ENCODE measurements around the gene GLP1R. TPM values are rescaled to one million over a fixed set of nuclear protein-coding genes. Genes with fewer than 3 reads are reported as not detected.

The GLP1R gene
- total RNA-seq, 2 donors from 2014 or later, result 1.9 to 5.8 TPM

GRCh38 chr6:39087197-39087596 is 38.6 kb downstream of the GLP1R start:
- Histone ChIP-seq H3K27me3 (no peaks in the 10 kb centered on the region), H3K36me3 (no peaks in the 10 kb centered on the region), H3K4me3 (no peak overlapping the region), H3K4me1 (peaks cover 0 to 12% of the 10 kb centered on the region in 2 donors), H3K9me3 (no peaks in the 10 kb centered on the region), H3K27ac (peak overlapping the region in 1 of 2 donors; percentile 57)
- no peak for TF ChIP-seq CTCF (IDR thresholded peaks at IDR 0.05)
- DNase-seq (ENCODE audit: low spot score), result no peak

- Histone ChIP-seq H3K4me3 (no peak overlapping the region), H3K4me1 (peaks cover 0 to 12% of the 10 kb centered on the region in 2 donors), H3K9me3 (no peaks in the 10 kb centered on the region), H3K27me3 (no peaks in the 10 kb centered on the region), H3K36me3 (no peaks in the 10 kb centered on the region), H3K27ac (peak overlapping the region in 1 of 2 donors; percentile 57)
- peak in 1 of 2 donors; percentile 60 for TF ChIP-seq CTCF (IDR thresholded peaks at IDR 0.05)
- no peak for DNase-seq (ENCODE audit: low spot score)
Measured at GRCh38 chr6:39088331-39088730, 39.8 kb downstream of the GLP1R start.

- peaks cover 0 to 12% of the 10 kb centered on the region in 2 donors for H3K4me1 ChIP-seq
- H3K27me3 ChIP-seq, result no peaks in the 10 kb centered on the region
- no peak overlapping the region for H3K27ac ChIP-seq
- H3K9me3 ChIP-seq, result no peaks in the 10 kb centered on the region
- H3K4me3 ChIP-seq, result no peak overlapping the region
- DNase-seq (ENCODE audit: low spot score), result no peak
- TF ChIP-seq CTCF (IDR thresholded peaks at IDR 0.05), result no peak
- H3K36me3 ChIP-seq, result no peaks in the 10 kb centered on the region
Measured at GRCh38 chr6:39090036-39090435, 41.5 kb downstream of the GLP1R start.

DNA sequence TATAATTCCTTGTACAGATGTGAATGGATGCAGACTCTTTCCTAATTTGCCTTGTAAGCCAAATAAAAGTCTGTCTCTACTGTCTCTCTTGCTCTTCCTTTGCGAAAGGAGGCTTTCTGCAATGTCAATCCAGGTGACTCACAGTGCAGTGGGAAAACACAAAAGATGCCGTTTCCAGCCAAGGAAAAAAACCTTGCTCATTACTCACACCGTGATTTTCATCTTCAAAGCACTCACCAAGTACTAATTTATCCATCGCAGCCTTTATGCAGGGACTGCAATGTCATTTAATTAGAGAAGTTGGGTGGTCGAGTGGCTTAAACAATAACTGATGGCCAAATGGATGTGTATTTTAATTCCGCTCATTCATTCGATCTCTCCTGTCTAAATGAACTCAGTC is 42.6 kb downstream of the GLP1R start:
- TF ChIP-seq CTCF (IDR thresholded peaks at IDR 0.05), result no peak
- Histone ChIP-seq H3K27ac (no peak overlapping the region), H3K9me3 (no peaks in the 10 kb centered on the region), H3K27me3 (no peaks in the 10 kb centered on the region), H3K36me3 (no peaks in the 10 kb centered on the region), H3K4me1 (peaks cover 0 to 12% of the 10 kb centered on the region in 2 donors), H3K4me3 (no peak overlapping the region)
- no peak for DNase-seq (ENCODE audit: low spot score)

DNA sequence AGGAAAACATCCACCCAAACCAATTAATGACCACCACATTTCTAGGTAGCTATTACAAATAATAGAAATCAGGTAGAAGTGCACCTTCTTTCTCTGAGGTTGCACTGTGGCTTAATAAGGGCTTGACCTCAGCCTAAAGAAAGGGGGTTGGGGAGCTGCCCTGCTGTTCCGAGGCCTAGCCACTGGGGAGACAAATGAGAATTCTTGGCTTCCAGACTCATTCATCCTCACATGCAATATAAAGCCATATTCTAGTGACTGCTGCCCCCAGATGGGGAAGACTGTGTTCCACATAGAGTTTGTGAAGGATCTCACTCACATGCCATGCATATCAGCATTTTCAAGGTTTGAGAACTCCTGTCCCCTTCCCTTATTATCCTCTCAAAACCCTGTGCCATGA is 43.5 kb downstream of the GLP1R start:
- DNase-seq (ENCODE audit: low spot score), result no peak
- Histone ChIP-seq H3K36me3 (no peaks in the 10 kb centered on the region), H3K4me1 (peaks cover 0 to 12% of the 10 kb centered on the region in 2 donors), H3K9me3 (no peaks in the 10 kb centered on the region), H3K27ac (no peak overlapping the region), H3K27me3 (no peaks in the 10 kb centered on the region), H3K4me3 (no peak overlapping the region)
- TF ChIP-seq CTCF (IDR thresholded peaks at IDR 0.05), result peak in 1 of 2 donors; percentile 29

DNA sequence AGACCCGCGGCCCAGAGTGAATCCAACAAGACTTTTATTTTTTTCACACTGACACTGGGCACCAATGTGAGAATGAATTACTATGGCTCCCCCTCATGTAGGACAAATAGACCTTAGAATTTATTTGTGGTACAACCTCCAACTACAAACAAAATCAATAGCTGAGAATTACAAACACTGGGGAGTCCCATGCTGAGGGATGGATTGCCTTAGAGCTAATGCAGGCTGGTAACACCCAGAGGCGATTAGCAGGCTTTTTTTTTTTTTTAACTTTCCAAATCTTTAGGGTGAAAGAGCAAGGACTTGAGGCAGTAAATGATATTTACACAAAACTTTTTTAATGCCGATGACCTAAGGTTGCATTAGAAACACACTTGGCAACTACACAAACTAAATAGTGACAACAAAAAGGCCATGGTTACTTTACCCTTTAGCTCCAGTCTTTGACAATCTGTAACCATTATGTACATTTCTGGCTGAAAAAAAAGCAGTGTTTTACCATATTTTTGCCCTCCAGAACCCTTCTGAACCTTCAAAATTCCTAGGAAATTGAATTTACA is 44.6 kb downstream of the GLP1R start:
- Histone ChIP-seq H3K4me1 (peaks cover 0 to 9% of the 10 kb centered on the region in 2 donors), H3K36me3 (no peaks in the 10 kb centered on the region), H3K4me3 (no peak overlapping the region), H3K9me3 (no peaks in the 10 kb centered on the region), H3K27me3 (no peaks in the 10 kb centered on the region), H3K27ac (no peak overlapping the region)
- DNase-seq (ENCODE audit: low spot score), result no peak
- no peak for TF ChIP-seq CTCF (IDR thresholded peaks at IDR 0.05)
